Transverse colon (tissue), 4 donors: ENCODE data around the gene KCTD18. TPM values are rescaled to one million over a fixed set of nuclear protein-coding genes. Genes with fewer than 3 reads are reported as not detected.

ENCODE experiments used
- DNase-seq: peaks from one replicate; pipeline ENCODE4 v3.0.0-alpha.2; 2019
- H3K27ac ChIP-seq, 4 donors: fragments of 200-600 bp; sonication (generic); 2 replicates each; pipeline ENCODE4 v1.5.1; 2016 to 2018; ENCODE audit warnings: inconsistent platforms in 4 of 4
- H3K27me3 ChIP-seq: fragments of 200-600 bp; sonication (generic); 2 replicates; pipeline ENCODE4 v1.5.1; 2017; ENCODE audit warnings: inconsistent platforms
- H3K36me3 ChIP-seq, 4 donors: fragments of 200-600 bp; sonication (generic); 2 replicates each; pipeline ENCODE4 v1.5.1; 2017 to 2019; ENCODE audit warnings: inconsistent platforms in 4 of 4
- H3K4me1 ChIP-seq, 4 donors: fragments of 200-600 bp; sonication (generic); 2 replicates each; pipeline ENCODE4 v1.5.1; 2017 to 2020; ENCODE audit warnings: inconsistent platforms in 4 of 4
- H3K4me3 ChIP-seq, 4 donors: fragments of 200-600 bp; sonication (generic); 1 replicate in 1 of 4; 2 replicates in 3 of 4; pipeline versions ENCODE4 v1.5.1 to v1.6.1; 2017 to 2019; ENCODE audit warnings: inconsistent platforms in 4 of 4
- H3K9me3 ChIP-seq, 2 donors: fragments of 200-600 bp; sonication (generic); 2 replicates each; pipeline ENCODE4 v1.5.1; 2017 to 2019; ENCODE audit warnings: inconsistent platforms in 2 of 2
- CTCF ChIP-seq, 5 experiments: fragments of 200-600 bp in 3 of 5; fragments of 450-650 bp in 2 of 5; sonication (generic) in 3 of 5; IDR thresholded peaks; 1 replicate in 2 of 5; 2 replicates in 3 of 5; pipeline ENCODE4 v1.5.1; 2016 to 2017; ENCODE audit warnings: antibody characterized with exemption in 5 of 5, inconsistent platforms in 3 of 5, mild to moderate bottlenecking in 2 of 5, moderate library complexity in 1 of 5
- EP300 ChIP-seq: sonication (generic); formaldehyde crosslinking; IDR thresholded peaks from one replicate; pipeline ENCODE4 v1.6.1; 2017; ENCODE audit warnings: antibody characterized with exemption, low read depth
- POLR2A ChIP-seq: fragments of 450-650 bp; IDR thresholded peaks from one replicate; pipeline ENCODE4 v1.6.1; 2016; ENCODE audit warnings: antibody characterized with exemption, mild to moderate bottlenecking, moderate library complexity
- POLR2AphosphoS5 ChIP-seq, 3 donors: sonication (generic); formaldehyde crosslinking; IDR thresholded peaks; one replicate each; pipeline ENCODE4 v1.6.1; 2016; ENCODE audit warnings: antibody characterized with exemption in 3 of 3
- WGBS, 2 donors: methylation state at CpG; one replicate each; pipeline ENCODE4 v1.1.5; 2018; ENCODE audit warnings: low coverage in 1 of 2; 5-methylcytosine and 5-hydroxymethylcytosine counted together
- in situ Hi-C, 4 donors: fragments of 200-750 bp; cut with MboI; loops; one replicate each; pipeline versions ENCODE4 v1.15.0 to v1.15.1; 2017; ENCODE audit warnings: low sequenced_read_pairs in 3 of 4, low pct_ligation_motif_present in 1 of 4, low pct_unique_long_range_greater_than_20kb in 1 of 4
- intact Hi-C: fragments of 100-400 bp; cut with DNase I; formaldehyde crosslinking; loops from one replicate; pipeline ENCODE4 v1.15.1; 2023; ENCODE audit warnings: low total_unique reads
- total RNA-seq, 4 donors: library from RNA; depleted of rRNA; stranded (reverse); fragments of >200 nt; gene quantifications; one replicate each; pipeline ENCODE4 v1.1.0, GENCODE V29; 2016

KCTD18 gene
- total RNA-seq, 4 donors from 2014 or later = 18.5 to 68.5 (median 20.7) TPM

GRCh38 chr2:200463452-200463851 lies 46.4 kb downstream of the KCTD18 start:
- H3K4me3 ChIP-seq = no peak overlapping the region
- TF ChIP-seq POLR2A = no peak
- TF ChIP-seq EP300 = no peak
- TF ChIP-seq CTCF (IDR thresholded peaks at IDR 0.05) = no peak
- TF ChIP-seq POLR2AphosphoS5 (IDR thresholded peaks at IDR 0.05) = no peak
- WGBS, 2 donors = 68 to 80% methylated on average over 2 of the region's 2 CpGs
- no peaks in the 10 kb centered on the region for H3K27me3 ChIP-seq
- DNase-seq = no peak
- intact Hi-C loops (no loop called here), in situ Hi-C loops (no loop called here)
- peaks cover 0 to 10% (median 0%) of the 10 kb centered on the region in 4 donors for H3K4me1 ChIP-seq
- H3K9me3 ChIP-seq = no peaks in the 10 kb centered on the region
- H3K27ac ChIP-seq = no peak overlapping the region
- H3K36me3 ChIP-seq = peaks cover 0 to 20% (median 0%) of the 10 kb centered on the region in 4 donors

- H3K9me3 ChIP-seq = no peaks in the 10 kb centered on the region
- 93 to 100% methylated on average over 2 of the region's 2 CpGs for WGBS, 2 donors
- no peak for TF ChIP-seq CTCF (IDR thresholded peaks at IDR 0.05)
- no peak for TF ChIP-seq POLR2AphosphoS5 (IDR thresholded peaks at IDR 0.05)
- no peak for TF ChIP-seq POLR2A
- no peak for TF ChIP-seq EP300
- in situ Hi-C loops (no loop called here), intact Hi-C loops (no loop called here)
- no peak for DNase-seq
- H3K27me3 ChIP-seq = no peaks in the 10 kb centered on the region
- H3K27ac ChIP-seq = no peak overlapping the region
- H3K4me1 ChIP-seq = no peaks in the 10 kb centered on the region
- H3K4me3 ChIP-seq = no peak overlapping the region
- H3K36me3 ChIP-seq = peaks cover 0 to 20% (median 0%) of the 10 kb centered on the region in 4 donors
Observed at GRCh38 chr2:200461846-200462710, 47.8 kb downstream of the KCTD18 start.

- Histone ChIP-seq H3K27me3 (no peaks in the 10 kb centered on the region), H3K9me3 (no peaks in the 10 kb centered on the region), H3K36me3 (peaks cover 0 to 23% (median 0%) of the 10 kb centered on the region in 4 donors), H3K4me1 (peaks cover 0 to 20% (median 2%) of the 10 kb centered on the region in 4 donors), H3K4me3 (no peak overlapping the region), H3K27ac (no peak overlapping the region)
- in situ Hi-C loops (no loop called here), intact Hi-C loops (no loop called here)
- WGBS, 2 donors = 76 to 86% methylated on average over 3 of the region's 3 CpGs
- TF ChIP-seq POLR2A = no peak
- no peak for TF ChIP-seq EP300
- TF ChIP-seq POLR2AphosphoS5 (IDR thresholded peaks at IDR 0.05) = no peak
- no peak for TF ChIP-seq CTCF (IDR thresholded peaks at IDR 0.05)
- DNase-seq = no peak
Observed at GRCh38 chr2:200459101-200459500, 50.8 kb downstream of the KCTD18 start.

- no peak for TF ChIP-seq POLR2A
- TF ChIP-seq POLR2AphosphoS5 (IDR thresholded peaks at IDR 0.05) = no peak
- no peak for TF ChIP-seq CTCF (IDR thresholded peaks at IDR 0.05)
- no peak for TF ChIP-seq EP300
- Histone ChIP-seq H3K4me3 (no peak overlapping the region), H3K27ac (no peak overlapping the region), H3K9me3 (no peaks in the 10 kb centered on the region), H3K27me3 (no peaks in the 10 kb centered on the region), H3K36me3 (peaks cover 0 to 20% (median 0%) of the 10 kb centered on the region in 4 donors), H3K4me1 (peaks cover 0 to 23% (median 2%) of the 10 kb centered on the region in 4 donors)
- in situ Hi-C loops (no loop called here), intact Hi-C loops (no loop called here)
- no peak for DNase-seq
- WGBS, 2 donors = 80 to 82% methylated on average over 1 to 2 of the region's 2 CpGs
Observed at GRCh38 chr2:200456567-200456966, 53.3 kb downstream of the KCTD18 start.
